Parathyroid adenoma (tissue), 2 donors: ENCODE data around the gene HS6ST3.

ENCODE experiments used
- H2AFZ ChIP-seq: fragments of 300-600 bp; sonication (generic); one replicate; pipeline ENCODE4 v1.7.0; 2017; ENCODE audit warnings: antibody characterized with exemption, mild to moderate bottlenecking
- H3K27ac ChIP-seq: fragments of 300-600 bp; sonication (generic); one replicate; pipeline ENCODE4 v1.7.0; 2017
- H3K27me3 ChIP-seq: fragments of 300-600 bp; sonication (generic); one replicate; pipeline ENCODE4 v1.7.0; 2017; ENCODE audit warnings: low read length; ENCODE audit not compliant: control insufficient read depth, insufficient read depth
- H3K36me3 ChIP-seq: fragments of 300-600 bp; sonication (generic); one replicate; pipeline ENCODE4 v1.7.0; 2017; ENCODE audit warnings: low read length; ENCODE audit not compliant: control insufficient read depth, insufficient read depth
- H3K4me1 ChIP-seq: fragments of 300-600 bp; sonication (generic); one replicate; pipeline ENCODE4 v1.7.0; 2017; ENCODE audit warnings: control low read depth
- H3K4me2 ChIP-seq: fragments of 300-600 bp; sonication (generic); one replicate; pipeline ENCODE4 v1.7.0; 2017; ENCODE audit warnings: low read length
- H3K4me3 ChIP-seq: fragments of 300-600 bp; sonication (generic); one replicate; pipeline ENCODE4 v1.7.0; 2017; ENCODE audit warnings: low read depth, low read length
- H3K79me2 ChIP-seq: fragments of 300-600 bp; sonication (generic); one replicate; pipeline ENCODE4 v1.7.0; 2017; ENCODE audit warnings: control low read depth
- H3K9ac ChIP-seq: fragments of 300-600 bp; sonication (generic); one replicate; pipeline ENCODE4 v1.7.0; 2017; ENCODE audit warnings: mild to moderate bottlenecking
- H3K9me3 ChIP-seq: fragments of 300-600 bp; sonication (generic); one replicate; pipeline ENCODE4 v1.7.0; 2017; ENCODE audit warnings: low read length; ENCODE audit not compliant: control insufficient read depth
- TF ChIP-seq, protein P1 (sequence below): fragments of 300-600 bp; sonication (generic); IDR thresholded peaks from one replicate; pipeline ENCODE4 v1.7.0; 2017; ENCODE audit warnings: antibody characterized with exemption, mild to moderate bottlenecking
- donor health status: primary hyperparathyroidism.

Gene HS6ST3

DNA sequence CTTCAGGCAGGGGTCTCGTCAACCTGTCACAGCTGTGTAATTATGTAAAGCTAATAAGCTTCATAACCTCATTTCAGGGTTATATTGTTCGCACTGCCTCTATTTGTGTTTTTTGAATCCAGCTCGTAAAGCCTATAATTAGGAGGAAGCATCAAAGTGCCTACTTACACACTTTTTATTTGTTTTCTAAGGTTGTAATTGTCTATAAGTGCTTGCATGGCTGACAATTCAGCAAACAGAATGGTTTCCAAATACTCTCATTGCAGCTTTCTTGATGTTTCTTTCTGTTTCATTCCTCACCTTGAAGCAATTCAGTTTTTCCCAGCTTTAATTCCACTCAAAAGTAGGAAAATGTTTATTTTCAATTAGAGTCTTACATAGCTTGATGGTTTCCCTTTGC is 336.3 kb downstream of the HS6ST3 start:
- H3K27ac ChIP-seq: no peak overlapping the region
- no peak overlapping the region for H3K4me2 ChIP-seq
- TF ChIP-seq, protein P1, sequence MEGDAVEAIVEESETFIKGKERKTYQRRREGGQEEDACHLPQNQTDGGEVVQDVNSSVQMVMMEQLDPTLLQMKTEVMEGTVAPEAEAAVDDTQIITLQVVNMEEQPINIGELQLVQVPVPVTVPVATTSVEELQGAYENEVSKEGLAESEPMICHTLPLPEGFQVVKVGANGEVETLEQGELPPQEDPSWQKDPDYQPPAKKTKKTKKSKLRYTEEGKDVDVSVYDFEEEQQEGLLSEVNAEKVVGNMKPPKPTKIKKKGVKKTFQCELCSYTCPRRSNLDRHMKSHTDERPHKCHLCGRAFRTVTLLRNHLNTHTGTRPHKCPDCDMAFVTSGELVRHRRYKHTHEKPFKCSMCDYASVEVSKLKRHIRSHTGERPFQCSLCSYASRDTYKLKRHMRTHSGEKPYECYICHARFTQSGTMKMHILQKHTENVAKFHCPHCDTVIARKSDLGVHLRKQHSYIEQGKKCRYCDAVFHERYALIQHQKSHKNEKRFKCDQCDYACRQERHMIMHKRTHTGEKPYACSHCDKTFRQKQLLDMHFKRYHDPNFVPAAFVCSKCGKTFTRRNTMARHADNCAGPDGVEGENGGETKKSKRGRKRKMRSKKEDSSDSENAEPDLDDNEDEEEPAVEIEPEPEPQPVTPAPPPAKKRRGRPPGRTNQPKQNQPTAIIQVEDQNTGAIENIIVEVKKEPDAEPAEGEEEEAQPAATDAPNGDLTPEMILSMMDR: no peak

DNA sequence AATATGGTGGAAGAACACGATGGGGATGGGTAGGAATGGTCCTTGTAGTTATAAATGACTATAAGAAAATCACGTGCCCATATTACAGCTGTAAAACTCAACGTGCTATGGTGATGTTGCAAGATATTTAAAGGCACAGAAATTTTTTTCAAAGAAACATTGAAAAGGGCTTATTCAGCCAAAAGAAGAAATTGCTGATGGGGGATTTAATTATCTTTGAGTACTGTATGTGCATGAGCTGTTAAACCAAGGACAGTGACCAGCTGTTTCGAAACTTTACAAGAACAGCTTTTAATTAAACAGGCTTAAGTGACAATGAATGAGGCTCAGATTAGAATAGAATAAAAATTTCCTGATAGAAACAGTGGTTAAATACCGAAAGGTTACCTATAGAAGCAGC is 339.0 kb downstream of the HS6ST3 start:
- no peak overlapping the region for H2AFZ ChIP-seq
- H3K4me3 ChIP-seq: no peak overlapping the region
- H3K9me3 ChIP-seq: no peaks in the 10 kb centered on the region
- H3K36me3 ChIP-seq: no peaks in the 10 kb centered on the region
- no peak overlapping the region for H3K27ac ChIP-seq
- H3K4me2 ChIP-seq: no peak overlapping the region
- H3K4me1 ChIP-seq: no peaks in the 10 kb centered on the region
- H3K9ac ChIP-seq: no peak overlapping the region
- H3K27me3 ChIP-seq: no peaks in the 10 kb centered on the region
- no peaks in the 10 kb centered on the region for H3K79me2 ChIP-seq
- TF ChIP-seq, protein P1: no peak

More for the DNA sequence above, 336.3 kb downstream of the HS6ST3 start:
- H2AFZ ChIP-seq: no peak overlapping the region
- H3K4me3 ChIP-seq: no peak overlapping the region
- H3K9ac ChIP-seq: no peak overlapping the region
- H3K4me1 ChIP-seq: no peaks in the 10 kb centered on the region
- H3K36me3 ChIP-seq: no peaks in the 10 kb centered on the region
- no peaks in the 10 kb centered on the region for H3K79me2 ChIP-seq
- no peaks in the 10 kb centered on the region for H3K27me3 ChIP-seq
- no peaks in the 10 kb centered on the region for H3K9me3 ChIP-seq

DNA sequence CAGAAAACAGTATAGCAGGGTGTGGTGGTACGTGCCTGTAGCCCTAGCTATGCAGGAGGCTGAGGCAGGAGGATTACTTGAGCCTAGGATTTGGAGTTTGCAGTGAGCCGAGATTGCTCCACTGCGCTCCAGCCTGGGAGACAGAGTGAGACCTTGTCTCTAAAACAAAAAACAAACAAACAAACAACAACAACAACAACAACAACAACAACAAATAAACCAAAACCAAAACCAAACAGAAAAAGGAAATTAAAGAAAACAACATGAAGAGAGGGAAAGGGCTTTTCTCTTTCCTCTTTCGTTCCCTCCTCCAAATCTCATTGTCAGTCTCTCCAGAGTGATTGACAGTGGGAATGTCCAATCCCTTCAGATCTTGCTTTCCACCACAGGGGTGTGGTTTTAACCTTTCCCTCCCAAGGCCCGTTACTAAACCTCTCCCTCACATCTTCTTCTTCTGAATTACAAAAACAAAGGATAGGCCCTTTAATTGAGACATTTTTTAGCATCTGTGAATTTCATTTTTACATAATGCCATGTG is 341.2 kb downstream of the HS6ST3 start:
- no peak overlapping the region for H3K4me3 ChIP-seq
- TF ChIP-seq, protein P1: no peak
- H3K9me3 ChIP-seq: no peaks in the 10 kb centered on the region
- no peak overlapping the region for H3K4me2 ChIP-seq
- H2AFZ ChIP-seq: no peak overlapping the region
- H3K79me2 ChIP-seq: no peaks in the 10 kb centered on the region
- H3K36me3 ChIP-seq: no peaks in the 10 kb centered on the region
- H3K27ac ChIP-seq: no peak overlapping the region
- H3K9ac ChIP-seq: no peak overlapping the region
- H3K27me3 ChIP-seq: no peaks in the 10 kb centered on the region
- no peaks in the 10 kb centered on the region for H3K4me1 ChIP-seq

DNA sequence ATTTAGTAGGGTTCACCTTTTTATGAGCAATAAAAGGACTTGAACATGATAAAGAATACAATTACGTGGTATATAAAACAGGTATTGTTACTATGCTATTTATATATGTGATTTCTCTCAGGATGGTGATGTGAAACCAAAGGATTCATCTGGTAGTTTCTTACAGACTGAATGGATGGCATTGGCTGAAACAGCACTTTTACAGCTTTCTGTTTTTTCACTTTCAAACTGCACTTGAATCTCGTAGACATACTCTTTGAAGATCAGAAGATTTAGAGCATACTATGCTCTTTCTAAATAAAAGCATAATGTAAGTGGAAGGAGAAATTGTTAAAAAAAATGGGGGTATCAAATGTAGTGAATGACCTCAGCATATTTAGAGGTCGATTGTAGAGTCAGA is 354.8 kb downstream of the HS6ST3 start:
- Histone ChIP-seq H3K27me3 (no peaks in the 10 kb centered on the region), H3K4me3 (no peak overlapping the region), H3K4me1 (no peaks in the 10 kb centered on the region), H2AFZ (no peak overlapping the region), H3K27ac (no peak overlapping the region), H3K79me2 (no peaks in the 10 kb centered on the region), H3K9me3 (no peaks in the 10 kb centered on the region), H3K36me3 (no peaks in the 10 kb centered on the region), H3K9ac (no peak overlapping the region), H3K4me2 (no peak overlapping the region)
- TF ChIP-seq, protein P1: no peak

DNA sequence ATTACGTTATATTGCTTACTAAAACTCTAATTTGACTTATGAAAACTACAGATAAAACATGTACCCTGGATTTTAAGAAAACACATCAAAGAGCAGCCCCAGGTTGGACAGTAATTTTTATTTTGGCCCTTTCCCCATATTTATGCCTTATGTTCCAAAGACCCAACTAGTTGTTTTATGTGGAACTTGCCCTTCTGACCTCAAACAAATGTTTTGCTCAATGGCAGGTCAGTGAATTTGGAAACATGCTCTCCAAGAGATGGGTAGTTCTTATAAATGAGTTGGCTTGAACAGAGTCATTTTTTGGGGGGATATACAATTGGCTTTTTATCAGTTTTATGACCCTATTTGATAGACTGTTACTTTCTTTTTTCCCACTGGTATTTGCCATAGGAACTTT is 360.0 kb downstream of the HS6ST3 start:
- H3K9me3 ChIP-seq: no peaks in the 10 kb centered on the region
- no peak overlapping the region for H2AFZ ChIP-seq
- H3K4me3 ChIP-seq: no peak overlapping the region
- H3K9ac ChIP-seq: no peak overlapping the region
- H3K27ac ChIP-seq: no peak overlapping the region
- no peaks in the 10 kb centered on the region for H3K79me2 ChIP-seq
- TF ChIP-seq, protein P1: no peak
- no peaks in the 10 kb centered on the region for H3K36me3 ChIP-seq
- H3K27me3 ChIP-seq: no peaks in the 10 kb centered on the region
- no peaks in the 10 kb centered on the region for H3K4me1 ChIP-seq
- no peak overlapping the region for H3K4me2 ChIP-seq
